Endothelial cell of umbilical vein (primary cell): Measurements from ENCODE around the gene NPC1L1. TPM values are rescaled to one million over a fixed set of nuclear protein-coding genes. Genes with fewer than 3 reads are reported as not detected.

Experiments
- BruUV-seq: library from RNA; stranded (reverse); fragments of 400-500 nt; replicated peaks from 2 replicates; lab custom pipeline; 2021; lab: Mats Ljungman, UMichigan
- CTCF ChIA-PET: fragments of 300-600, 350-600 bp; sonication (Branson Sonifier 250); formaldehyde crosslinking; loops from one replicate; lab custom pipeline; 2021; ENCODE audit warnings: antibody characterized with exemption, inconsistent platforms; lab: Charles Lee
- POLR2A ChIA-PET: fragments of 300-600, 350-600 bp; sonication (Branson Sonifier 250); formaldehyde crosslinking; loops from one replicate; lab custom pipeline; 2021; ENCODE audit warnings: antibody characterized with exemption, inconsistent platforms; lab: Charles Lee
- DNase-seq: peaks from one replicate; pipeline ENCODE4 v3.0.0-alpha.2; 2011; ENCODE audit warnings: low read depth, low spot score
- FAIRE-seq: peaks from 2 replicates; lab custom pipeline; 2011; peaks lifted over from hg19 to GRCh38; lab: Jason Lieb, UNC
- H2AFZ ChIP-seq: 2 replicates; pipeline ENCODE4 v1.6.0; 2012; ENCODE audit warnings: low read depth, low read length, control low read depth, inconsistent platforms
- H3K27ac ChIP-seq: 2 replicates; pipeline ENCODE4 v1.5.1; 2011; ENCODE audit warnings: low read depth, mild to moderate bottlenecking, control low read depth, low read length, moderate library complexity; ENCODE audit not compliant: insufficient read depth
- H3K27me3 ChIP-seq, 2 experiments: 2 replicates each; pipeline versions ENCODE4 v1.6.0 to v1.6.1; 2011; ENCODE audit warnings: low read length in 2 of 2, mixed read lengths in 1 of 2; ENCODE audit not compliant: control insufficient read depth in 2 of 2, insufficient read depth in 2 of 2
- H3K36me3 ChIP-seq, 2 experiments: 2 replicates in 1 of 2; 3 replicates in 1 of 2; pipeline ENCODE4 v1.5.1; 2011; ENCODE audit warnings: low read length in 2 of 2, mild to moderate bottlenecking in 1 of 2, moderate library complexity in 1 of 2; ENCODE audit not compliant: control insufficient read depth in 2 of 2, insufficient read depth in 2 of 2; ENCODE audit errors: extremely low read depth in 1 of 2
- H3K4me1 ChIP-seq: 3 replicates; pipeline ENCODE4 v1.5.1; 2011; ENCODE audit warnings: mild to moderate bottlenecking, low read length; ENCODE audit not compliant: control insufficient read depth, insufficient read depth; ENCODE audit errors: extremely low read depth
- H3K4me2 ChIP-seq: 2 replicates; pipeline ENCODE4 v1.6.1; 2011; ENCODE audit warnings: low read length, control low read depth, mixed read lengths; ENCODE audit not compliant: insufficient read depth
- H3K4me3 ChIP-seq, 3 experiments: fragments of 200-600 bp in 1 of 3; sonication (generic), shearing (Covaris generic) in 1 of 3; replicated peaks in 1 of 3; 2 replicates each; pipeline ENCODE4 v1.5.1; 2011 to 2016; ENCODE audit warnings: control low read depth in 3 of 3, low read length in 3 of 3, mild to moderate bottlenecking in 2 of 3, inconsistent platforms in 1 of 3, low read depth in 1 of 3, moderate library complexity in 1 of 3; ENCODE audit not compliant: insufficient read depth in 1 of 3
- H3K79me2 ChIP-seq: 2 replicates; pipeline ENCODE4 v1.6.0; 2012; ENCODE audit warnings: low read length, inconsistent platforms; ENCODE audit not compliant: control insufficient read depth, insufficient read depth
- H3K9ac ChIP-seq: replicated peaks from 2 replicates; pipeline ENCODE3; 2011; ENCODE audit warnings: low read length, control low read depth; ENCODE audit not compliant: insufficient read depth; ENCODE audit errors: extremely low read depth
- H3K9me1 ChIP-seq: replicated peaks from 3 replicates; pipeline ENCODE4 v1.6.0; 2011; ENCODE audit warnings: mild to moderate bottlenecking, low read length; ENCODE audit not compliant: control insufficient read depth, insufficient read depth; ENCODE audit errors: extremely low read depth
- H3K9me3 ChIP-seq: replicated peaks from 2 replicates; pipeline ENCODE4 v1.5.1; 2012; ENCODE audit warnings: low read length, inconsistent platforms; ENCODE audit not compliant: control insufficient read depth, insufficient read depth
- H4K20me1 ChIP-seq: replicated peaks from 2 replicates; pipeline ENCODE3; 2011; ENCODE audit warnings: mild to moderate bottlenecking, low read length; ENCODE audit not compliant: control insufficient read depth, insufficient read depth; ENCODE audit errors: extremely low read depth
- CTCF ChIP-seq, 2 donors: IDR thresholded peaks; 1 replicate in 1 of 2; 2 replicates in 1 of 2; pipeline ENCODE4 v1.5.1; 2011; ENCODE audit warnings: low read length in 2 of 2, mild to moderate bottlenecking in 2 of 2, moderate library complexity in 2 of 2, control low read depth in 1 of 2, inconsistent platforms in 1 of 2, low read depth in 1 of 2; ENCODE audit not compliant: insufficient read depth in 1 of 2; ENCODE audit errors: extremely low read depth in 1 of 2
- EZH2 ChIP-seq: IDR thresholded peaks from 2 replicates; pipeline ENCODE4 v1.6.1; 2012; ENCODE audit warnings: borderline replicate concordance, low read depth, mild to moderate bottlenecking, moderate library complexity, low read length, inconsistent platforms; ENCODE audit not compliant: severe bottlenecking
- FOS ChIP-seq: IDR thresholded peaks from 2 replicates; pipeline ENCODE4 v1.6.1; 2011; ENCODE audit warnings: mild to moderate bottlenecking, low read length, moderate library complexity, borderline replicate concordance; ENCODE audit not compliant: insufficient read depth
- GATA2 ChIP-seq: IDR thresholded peaks from 2 replicates; pipeline ENCODE4 v1.7.0; 2011; ENCODE audit warnings: low read depth, mild to moderate bottlenecking, moderate library complexity, mixed read lengths, low read length; ENCODE audit not compliant: insufficient read length, insufficient read depth
- JUN ChIP-seq: IDR thresholded peaks from 2 replicates; pipeline ENCODE4 v1.6.1; 2011; ENCODE audit warnings: borderline replicate concordance, low read depth; ENCODE audit not compliant: insufficient read length, insufficient read depth
- MAX ChIP-seq: IDR thresholded peaks from 2 replicates; pipeline ENCODE4 v1.6.1; 2011; ENCODE audit not compliant: insufficient read depth, insufficient read length
- MYC ChIP-seq: IDR thresholded peaks from one replicate; pipeline ENCODE4 v1.6.1; 2011; ENCODE audit warnings: mild to moderate bottlenecking, low read depth, low read length
- POLR2A ChIP-seq: IDR thresholded peaks from 2 replicates; pipeline ENCODE4 v1.6.1; 2012; ENCODE audit warnings: low read depth, mild to moderate bottlenecking, control low read depth, low read length
- POLR2AphosphoS5 ChIP-seq: IDR thresholded peaks from 2 replicates; pipeline ENCODE4 v1.6.1; 2012; ENCODE audit warnings: low read depth, mild to moderate bottlenecking, control low read depth, low read length, moderate library complexity; ENCODE audit not compliant: insufficient read depth
- dilution Hi-C: fragments of 300-500 bp; cut with MboI; formaldehyde crosslinking; loops from one replicate; pipeline ENCODE4 v1.15.0; 2019; ENCODE audit warnings: low sequenced_read_pairs; ENCODE audit not compliant: extremely low pct_ligation_motif_present
- intact Hi-C: fragments of 100-400 bp; cut with micrococcal nuclease; formaldehyde crosslinking; loops from one replicate; pipeline ENCODE4 v1.10.0; 2022
- polyA plus RNA-seq, 4 experiments: library from polyadenylated mRNA; depleted of rRNA in 3 of 4; stranded (reverse) in 3 of 4; unstranded in 1 of 4; fragments of >200 nt; gene quantifications; 2 replicates each; pipeline versions ENCODE4 v1.2.1 to v1.2.3, GENCODE V29; 2011 to 2012; ENCODE audit warnings: missing spikeins in 1 of 4
- total RNA-seq: library from RNA; stranded (reverse); gene quantifications from 2 replicates; pipeline ENCODE4 v1.2.3, GENCODE V29; 2021

NPC1L1 gene
- total and polyA plus RNA-seq, 2 donors (not counting 3 experiments of a cell fraction or from before 2014, with no cell fraction given): not detected

- no peaks in the 10 kb centered on the region for H3K36me3 ChIP-seq
- ChIA-PET CTCF (interaction anchor here (2.8 kb wide), 1 partner anchor 14 kb away, joined by 18 read pairs; no protein-coding TSS in a partner anchor), POLR2A (no interaction called here)
- no peaks in the 10 kb centered on the region for H3K9me3 ChIP-seq
- H3K4me2 ChIP-seq: no peak overlapping the region
- dilution Hi-C loops (no loop called here), intact Hi-C loops (no loop called here)
- no peaks in the 10 kb centered on the region for H3K79me2 ChIP-seq
- peaks cover 6 to 8% of the 10 kb centered on the region in 2 experiments for H3K27me3 ChIP-seq
- FAIRE-seq (no peak), DNase-seq (no peak)
- H3K27ac ChIP-seq: no peak overlapping the region
- H2AFZ ChIP-seq: no peak overlapping the region
- no peak overlapping the region for H3K4me3 ChIP-seq
- H3K4me1 ChIP-seq: no peaks in the 10 kb centered on the region
- no peaks in the 10 kb centered on the region for H3K9me1 ChIP-seq
- TF ChIP-seq FOS: no peak
- no peak for TF ChIP-seq CTCF (IDR thresholded peaks at IDR 0.05; ENCODE audit: extremely low read depth in 1 of 2, insufficient read depth in 1 of 2, low read depth in 1 of 2, low read length in 2 of 2)
- TF ChIP-seq POLR2A: no peak
- no peak for TF ChIP-seq JUN
- TF ChIP-seq MYC: no peak
- no peak for TF ChIP-seq POLR2AphosphoS5
- TF ChIP-seq EZH2: no peak
- no peak for TF ChIP-seq MAX
- no peak for TF ChIP-seq GATA2
- BruUV-seq: no TSS peak
- no peak overlapping the region for H3K9ac ChIP-seq
- no peaks in the 10 kb centered on the region for H4K20me1 ChIP-seq
Observed at GRCh38 chr7:44522315-44522714, 18.8 kb downstream of the NPC1L1 start.
